Measurements from ENCODE around the gene SUN5.
A peak's percentile ranks its signal among the peaks of the same experiment; 100 is the strongest.

The SUN5 gene

GRCh38 chr20:33014336-33015113, 10.3 kb upstream of the SUN5 start:
- no peak for DNase-seq

- no peak for DNase-seq
Measured at GRCh38 chr20:33013701-33014326, 9.6 kb upstream of the SUN5 start.

GRCh38 chr20:33012327-33013189, 8.3 kb upstream of the SUN5 start:
- DNase-seq: no peak

GRCh38 chr20:33010674-33011449, 6.6 kb upstream of the SUN5 start:
- DNase-seq: no peak

- no peak for DNase-seq
Measured at GRCh38 chr20:33010133-33010504, 5.9 kb upstream of the SUN5 start.

- no peak for DNase-seq
Measured at GRCh38 chr20:33009214-33010132, 5.2 kb upstream of the SUN5 start.

- no peak for DNase-seq
Measured at GRCh38 chr20:33008336-33009213, 4.3 kb upstream of the SUN5 start.

GRCh38 chr20:33007376-33008335, 3.4 kb upstream of the SUN5 start, which contains the start of gene BPIFB2:
BPIFB2 (plus strand) TSS chr20:33007704; CDS start chr20:33008575, 871 bp downstream.
- DNase-seq: no peak

- no peak for DNase-seq
Measured at GRCh38 chr20:33006776-33007375, 2.6 kb upstream of the SUN5 start.

GRCh38 chr20:33005908-33006775, 1.9 kb upstream of the SUN5 start:
- no peak for DNase-seq

- peak; percentile 8 for DNase-seq
Measured at GRCh38 chr20:33005132-33005566, 916 bp upstream of the SUN5 start.

- no peak for DNase-seq
Measured at GRCh38 chr20:33002087-33002808, 2.0 kb downstream of the SUN5 start.

GRCh38 chr20:33000802-33001466, 3.3 kb downstream of the SUN5 start:
- no peak for DNase-seq

- DNase-seq: no peak
Measured at GRCh38 chr20:32999603-33000250, 4.5 kb downstream of the SUN5 start.

- no peak for DNase-seq
Measured at GRCh38 chr20:32997431-32997830, 6.8 kb downstream of the SUN5 start.

GRCh38 chr20:32995802-32996201, 8.4 kb downstream of the SUN5 start:
- no peak for DNase-seq

Data from fibroblast of skin of back (primary cell).